ENCODE results near the gene CLIC6.
A peak's percentile ranks its signal among the peaks of the same experiment; 100 is the strongest.
"Not testable (repeated sequence)": the region's sequence is repeated elsewhere in the genome, so short reads cannot be mapped to it uniquely, and the experiment has no call there.

The CLIC6 gene

GRCh38 chr21:34661848-34662247 lies 6.9 kb upstream of the CLIC6 start:
- DNase-seq = no peak

GRCh38 chr21:34667761-34668160 lies 1.0 kb upstream of the CLIC6 start:
- no peak for DNase-seq

GRCh38 chr21:34669149-34669879 lies 520 bp downstream of the CLIC6 start:
- peak; percentile 46 for DNase-seq

DNA sequence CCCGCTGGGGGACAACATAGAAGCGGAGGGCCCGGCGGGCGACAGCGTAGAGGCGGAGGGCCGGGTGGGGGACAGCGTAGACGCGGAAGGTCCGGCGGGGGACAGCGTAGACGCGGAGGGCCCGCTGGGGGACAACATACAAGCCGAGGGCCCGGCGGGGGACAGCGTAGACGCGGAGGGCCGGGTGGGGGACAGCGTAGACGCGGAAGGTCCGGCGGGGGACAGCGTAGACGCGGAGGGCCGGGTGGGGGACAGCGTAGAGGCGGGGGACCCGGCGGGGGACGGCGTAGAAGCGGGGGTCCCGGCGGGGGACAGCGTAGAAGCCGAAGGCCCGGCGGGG lies 1.1 kb downstream of the CLIC6 start:
- not testable (repeated sequence) for DNase-seq

DNA sequence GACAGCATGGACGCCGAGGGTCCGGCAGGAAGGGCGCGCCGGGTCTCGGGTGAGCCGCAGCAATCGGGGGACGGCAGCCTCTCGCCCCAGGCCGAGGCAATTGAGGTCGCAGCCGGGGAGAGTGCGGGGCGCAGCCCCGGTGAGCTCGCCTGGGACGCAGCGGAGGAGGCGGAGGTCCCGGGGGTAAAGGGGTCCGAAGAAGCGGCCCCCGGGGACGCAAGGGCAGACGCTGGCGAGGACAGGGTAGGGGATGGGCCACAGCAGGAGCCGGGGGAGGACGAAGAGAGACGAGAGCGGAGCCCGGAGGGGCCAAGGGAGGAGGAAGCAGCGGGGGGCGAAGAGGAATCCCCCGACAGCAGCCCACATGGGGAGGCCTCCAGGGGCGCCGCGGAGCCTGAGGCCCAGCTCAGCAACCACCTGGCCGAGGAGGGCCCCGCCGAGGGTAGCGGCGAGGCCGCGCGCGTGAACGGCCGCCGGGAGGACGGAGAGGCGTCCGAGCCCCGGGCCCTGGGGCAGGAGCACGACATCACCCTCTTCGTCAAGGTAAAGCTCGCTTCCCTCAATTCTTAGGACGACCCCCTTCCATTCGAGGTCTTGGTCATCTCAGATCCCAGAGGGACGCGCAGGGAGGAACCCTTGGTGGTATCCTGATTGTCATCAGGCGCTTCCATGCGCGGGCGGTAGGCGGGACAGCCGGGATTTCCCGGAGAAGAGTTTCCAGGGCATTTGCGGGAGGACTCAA lies 1.6 kb downstream of the CLIC6 start:
- peak; percentile 18 for DNase-seq

- no peak for DNase-seq
Measured at GRCh38 chr21:34670962-34671348, 2.2 kb downstream of the CLIC6 start.

- DNase-seq = no peak
Measured at GRCh38 chr21:34671462-34671861, 2.7 kb downstream of the CLIC6 start.

DNA sequence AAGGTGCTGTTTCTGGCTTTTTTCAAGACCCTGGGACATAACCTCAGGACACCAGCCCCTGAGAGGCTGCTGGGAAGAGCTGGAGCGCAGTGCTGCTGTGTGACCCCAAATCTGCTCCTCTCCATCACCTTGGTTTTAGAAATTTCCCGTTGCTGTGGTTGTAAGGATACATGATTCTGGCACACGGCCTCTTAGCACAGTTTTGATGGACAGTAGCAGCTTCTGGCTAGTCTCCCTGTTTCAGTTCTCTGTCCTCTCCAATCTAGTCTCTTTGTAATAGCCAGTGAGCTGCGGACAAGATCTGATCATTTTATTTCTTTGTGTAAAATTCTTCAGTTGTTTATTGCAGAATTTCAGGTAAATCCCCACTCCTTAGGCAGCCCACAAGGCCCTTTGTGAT lies 3.1 kb downstream of the CLIC6 start:
- no peak for DNase-seq

- no peak for DNase-seq
Measured at GRCh38 chr21:34673006-34673405, 4.2 kb downstream of the CLIC6 start.

DNA sequence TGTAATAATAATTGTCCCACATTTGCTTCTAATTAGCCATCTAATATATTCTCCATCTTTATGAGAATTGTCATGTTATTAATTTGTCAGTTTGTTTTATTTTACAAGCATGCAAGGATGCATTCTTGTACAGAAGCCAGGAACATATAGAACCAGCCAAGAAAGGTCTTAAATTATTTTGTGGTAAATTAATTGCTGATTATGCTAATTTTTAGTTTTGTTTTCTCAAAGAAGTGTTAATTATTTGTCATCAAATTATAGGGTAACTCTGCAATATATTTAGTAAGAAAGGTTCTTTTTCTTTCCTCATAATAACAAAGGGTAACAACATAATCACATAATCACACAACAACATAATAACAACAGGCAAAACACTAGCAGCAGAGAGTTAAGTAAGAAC lies 5.7 kb downstream of the CLIC6 start:
- no peak for DNase-seq

DNA sequence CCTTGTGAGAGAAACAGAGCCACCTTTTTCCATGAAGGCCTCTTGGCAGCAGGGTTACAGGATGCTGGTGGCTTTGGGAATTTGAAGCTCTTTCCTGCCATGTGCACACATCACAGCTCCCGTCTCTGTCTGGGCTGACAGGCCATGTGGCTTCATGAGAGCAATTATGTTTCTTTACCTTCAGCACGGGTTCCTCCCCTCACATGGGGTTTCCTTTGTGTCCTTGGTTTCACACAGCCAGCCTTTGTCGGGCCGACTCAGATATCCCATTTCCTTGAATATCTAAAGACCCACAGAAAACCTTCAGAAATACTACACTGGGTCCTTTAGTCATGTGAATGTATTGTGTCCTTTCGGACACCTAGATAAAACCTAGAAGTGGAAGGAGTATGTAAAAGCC lies 7.1 kb downstream of the CLIC6 start:
- no peak for DNase-seq

- DNase-seq = no peak
Measured at GRCh38 chr21:34679051-34679450, 10.3 kb downstream of the CLIC6 start.

- no peak for DNase-seq
Measured at GRCh38 chr21:34684174-34684876, 15.5 kb downstream of the CLIC6 start.

DNA sequence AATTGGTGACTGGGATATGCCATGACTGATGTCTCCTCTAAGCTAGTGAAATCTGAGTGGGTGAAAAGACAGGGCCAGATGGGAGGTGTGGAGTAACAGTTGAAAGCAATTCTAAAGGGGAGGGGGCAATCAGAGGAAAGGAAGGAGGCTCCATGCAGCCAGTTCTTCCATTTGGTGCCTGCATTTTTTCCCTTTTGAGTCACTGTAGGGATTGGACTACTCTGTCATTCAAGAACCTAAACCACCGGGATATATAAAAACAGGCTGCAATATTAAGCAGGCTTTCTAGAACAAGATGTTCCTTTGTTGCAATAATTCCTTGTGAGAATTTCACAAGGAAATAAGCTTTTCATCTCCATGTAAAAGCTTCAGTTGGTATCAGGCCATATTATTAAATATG lies 18.3 kb downstream of the CLIC6 start:
- no peak for DNase-seq

DNA sequence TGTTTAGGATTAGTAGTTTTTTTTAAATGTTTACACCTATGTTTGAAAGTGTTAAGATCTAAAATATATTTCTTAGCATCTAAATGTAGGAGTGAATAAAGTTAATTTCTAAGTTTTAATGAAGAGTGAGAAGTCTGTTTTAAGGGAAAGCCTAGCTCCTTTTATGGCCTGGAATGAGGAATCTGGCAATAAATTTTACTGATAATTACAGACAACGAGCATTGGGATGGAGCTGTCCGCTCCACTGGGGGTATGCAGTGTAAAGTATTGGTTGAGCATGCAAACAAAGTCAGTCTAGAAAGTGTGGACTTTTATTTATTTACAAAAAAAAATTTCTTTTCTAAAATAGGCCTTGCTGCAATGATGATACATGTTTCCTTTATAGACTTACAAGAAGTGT lies 19.0 kb downstream of the CLIC6 start:
- DNase-seq = no peak

DNA sequence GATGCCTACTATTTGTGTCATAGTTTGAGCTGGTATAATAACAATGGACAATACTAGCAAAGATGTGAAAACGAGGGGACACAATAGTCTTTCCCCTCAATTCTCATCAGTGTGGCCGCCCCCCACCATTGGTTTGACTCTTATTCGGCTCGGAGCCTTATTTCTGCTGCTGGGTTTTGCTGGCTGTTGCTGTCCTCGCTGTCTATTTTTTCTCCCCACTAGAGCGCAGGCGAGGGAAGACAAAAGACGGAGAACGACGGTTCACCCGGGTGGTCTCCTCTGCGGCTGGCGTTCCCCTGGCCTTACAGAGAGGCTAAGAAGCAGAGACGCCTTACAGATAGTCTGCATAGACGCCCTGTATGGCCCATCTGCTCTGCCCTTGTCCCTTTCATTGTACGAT lies 19.4 kb downstream of the CLIC6 start:
- DNase-seq = no peak

GRCh38 chr21:34688715-34689114 lies 19.9 kb downstream of the CLIC6 start:
- DNase-seq = no peak

DNA sequence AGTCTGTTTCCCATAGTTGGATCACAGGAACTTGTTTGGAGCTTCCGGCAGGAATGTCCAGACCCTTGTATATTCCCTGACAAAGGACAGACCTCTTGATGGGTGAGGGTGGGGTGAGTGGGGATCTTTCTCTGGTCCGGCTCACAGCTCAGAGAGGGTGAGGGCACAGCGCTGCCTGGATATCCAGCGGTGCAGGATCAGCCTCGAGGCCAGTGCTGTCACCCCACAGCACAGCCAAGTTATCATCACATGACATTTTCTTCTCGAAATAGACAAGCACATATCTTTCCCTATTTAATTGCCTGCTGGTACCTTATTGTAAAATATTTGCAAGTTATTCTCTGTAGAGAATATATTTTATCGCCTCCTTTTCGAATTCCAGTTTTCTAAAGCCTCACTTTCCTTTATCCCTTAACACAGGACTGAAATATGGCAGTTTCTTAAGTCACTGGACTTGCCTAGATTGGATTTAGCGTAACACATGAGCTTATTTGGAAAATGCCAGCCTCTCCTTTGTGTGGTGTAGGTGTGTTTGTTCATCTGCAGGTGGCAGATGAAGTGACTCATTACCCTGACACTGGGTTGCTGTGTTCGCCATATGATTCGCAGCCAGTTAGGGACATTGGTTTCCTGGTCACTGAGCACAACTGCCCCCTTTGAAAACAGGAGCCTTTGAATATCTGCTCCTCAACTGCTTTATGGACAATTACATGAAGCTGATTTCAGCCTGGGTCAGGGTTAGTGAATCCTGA lies 21.4 kb downstream of the CLIC6 start:
- DNase-seq = no peak

GRCh38 chr21:34690793-34691175 lies 22.0 kb downstream of the CLIC6 start:
- DNase-seq = no peak

GRCh38 chr21:34691390-34692032 lies 22.7 kb downstream of the CLIC6 start:
- DNase-seq = no peak

GRCh38 chr21:34692458-34693020 lies 23.7 kb downstream of the CLIC6 start:
- no peak for DNase-seq

DNA sequence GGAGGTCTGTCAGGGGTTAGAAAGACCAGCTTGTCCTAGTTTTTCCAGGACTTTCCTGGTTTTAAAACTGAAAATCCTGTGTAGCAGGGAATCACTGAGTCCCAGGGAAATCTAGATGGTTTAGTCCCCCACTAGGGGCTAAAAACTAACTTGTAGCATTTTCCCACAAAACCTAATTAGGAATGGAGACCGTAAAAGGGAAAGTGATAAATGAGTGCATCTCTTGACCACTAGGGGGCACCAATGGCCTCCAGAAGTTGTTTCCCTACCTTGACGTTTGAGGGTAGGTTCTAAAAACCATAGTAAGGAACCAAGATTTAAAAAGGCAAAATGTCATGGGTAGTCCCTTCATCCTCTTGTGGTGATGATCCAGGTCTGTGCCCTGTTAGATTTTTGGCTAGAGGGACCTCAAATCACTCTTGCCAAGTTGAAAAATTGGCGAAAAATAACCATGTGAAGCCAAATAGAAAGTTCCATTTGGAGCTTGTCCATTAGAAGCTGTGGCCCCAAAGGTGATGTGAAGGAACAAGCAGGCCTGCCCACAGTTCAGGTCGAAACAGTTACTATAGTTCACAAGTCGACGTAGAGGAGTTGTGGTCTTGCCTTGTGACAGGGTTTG lies 24.5 kb downstream of the CLIC6 start:
- DNase-seq = peak; percentile 60

All from stimulated activated CD4-positive, alpha-beta T cell treated with anti-CD3 and anti-CD28 coated beads, Interleukin-15, amount 100 ng/mL, for 24 hours (primary cell).